Measurements from ENCODE around the gene HOPX.
A peak's percentile ranks its signal among the peaks of the same experiment; 100 is the strongest.
"Not testable (repeated sequence)": the region's sequence is repeated elsewhere in the genome, so short reads cannot be mapped to it uniquely, and the experiment has no call there.

The HOPX gene

GRCh38 chr4:56681853-56682525 is 893 bp upstream of the HOPX start:
- Mint-ChIP-seq H3K9me3 (no peaks in the 10 kb centered on the region), H3K36me3 (ENCODE audit: insufficient read depth) (no peaks in the 10 kb centered on the region), H3K4me3 (peak overlapping the region; percentile 45 to 59), H3K27ac (no peak overlapping the region), H3K4me1 (ENCODE audit: low read depth in 2 of 2) (peaks cover 8 to 17% of the 10 kb centered on the region in 2 donors), H3K27me3 (peaks cover 20 to 33% of the 10 kb centered on the region in 2 donors)
- no peak for DNase-seq
- no peak for ATAC-seq (replicated peaks)

- ATAC-seq (replicated peaks) (no peak), DNase-seq (no peak)
- Mint-ChIP-seq H3K27ac (no peak overlapping the region), H3K9me3 (no peaks in the 10 kb centered on the region), H3K4me3 (no peak overlapping the region), H3K27me3 (peaks cover 19 to 31% of the 10 kb centered on the region in 2 donors), H3K36me3 (ENCODE audit: insufficient read depth) (no peaks in the 10 kb centered on the region), H3K4me1 (ENCODE audit: low read depth in 2 of 2) (peaks cover 8 to 17% of the 10 kb centered on the region in 2 donors)
These were observed 830 bp downstream of the HOPX start for GRCh38 chr4:56680266-56680665.

- ATAC-seq (replicated peaks): no peak
- H3K27me3 Mint-ChIP-seq: peaks cover 7% of the 10 kb centered on the region in 2 donors
- no peak for DNase-seq
- H3K36me3 Mint-ChIP-seq (ENCODE audit: insufficient read depth): no peaks in the 10 kb centered on the region
- no peak overlapping the region for H3K4me3 Mint-ChIP-seq
- H3K4me1 Mint-ChIP-seq (ENCODE audit: low read depth in 2 of 2): peaks cover 8 to 17% of the 10 kb centered on the region in 2 donors
- no peaks in the 10 kb centered on the region for H3K9me3 Mint-ChIP-seq
- H3K27ac Mint-ChIP-seq: no peak overlapping the region
These were observed 3.4 kb downstream of the HOPX start for GRCh38 chr4:56677711-56678110.

GRCh38 chr4:56674984-56675383 is 6.1 kb downstream of the HOPX start:
- DNase-seq (no peak), ATAC-seq (replicated peaks) (no peak)
- Mint-ChIP-seq H3K36me3 (ENCODE audit: insufficient read depth) (no peaks in the 10 kb centered on the region), H3K9me3 (no peaks in the 10 kb centered on the region), H3K4me3 (no peak overlapping the region), H3K4me1 (ENCODE audit: low read depth in 2 of 2) (no peaks in the 10 kb centered on the region), H3K27ac (no peak overlapping the region), H3K27me3 (no peaks in the 10 kb centered on the region)

- ATAC-seq (replicated peaks) (no peak), DNase-seq (no peak)
- Mint-ChIP-seq H3K9me3 (no peaks in the 10 kb centered on the region), H3K36me3 (ENCODE audit: insufficient read depth) (no peaks in the 10 kb centered on the region), H3K27ac (no peak overlapping the region), H3K4me1 (ENCODE audit: low read depth in 2 of 2) (no peaks in the 10 kb centered on the region), H3K27me3 (no peaks in the 10 kb centered on the region), H3K4me3 (no peak overlapping the region)
These were observed 9.2 kb downstream of the HOPX start for GRCh38 chr4:56671860-56672259.

GRCh38 chr4:56671373-56671772 is 9.7 kb downstream of the HOPX start:
- DNase-seq (no peak), ATAC-seq (replicated peaks) (no peak)
- H3K4me3 Mint-ChIP-seq: no peak overlapping the region
- H3K27me3 Mint-ChIP-seq: no peaks in the 10 kb centered on the region
- no peaks in the 10 kb centered on the region for H3K4me1 Mint-ChIP-seq (ENCODE audit: low read depth in 2 of 2)
- no peaks in the 10 kb centered on the region for H3K9me3 Mint-ChIP-seq
- no peak overlapping the region for H3K27ac Mint-ChIP-seq
- H3K36me3 Mint-ChIP-seq (ENCODE audit: insufficient read depth): no peaks in the 10 kb centered on the region

- no peaks in the 10 kb centered on the region for H3K4me1 Mint-ChIP-seq (ENCODE audit: low read depth in 2 of 2)
These were observed 12.8 kb downstream of the HOPX start for GRCh38 chr4:56668267-56668666.

GRCh38 chr4:56667396-56667795 is 13.7 kb downstream of the HOPX start:
- DNase-seq; H3K27ac Mint-ChIP-seq; ATAC-seq (replicated peaks): not testable (repeated sequence)

More at GRCh38 chr4:56668267-56668666, 12.8 kb downstream of the HOPX start:
- H3K27ac Mint-ChIP-seq: no peak overlapping the region
- no peak for DNase-seq
- H3K9me3 Mint-ChIP-seq: no peaks in the 10 kb centered on the region
- no peak overlapping the region for H3K4me3 Mint-ChIP-seq
- H3K27me3 Mint-ChIP-seq: no peaks in the 10 kb centered on the region
- no peaks in the 10 kb centered on the region for H3K36me3 Mint-ChIP-seq (ENCODE audit: insufficient read depth)
- no peak for ATAC-seq (replicated peaks)

GRCh38 chr4:56666279-56666678 is 14.8 kb downstream of the HOPX start:
- H3K9me3 Mint-ChIP-seq: no peaks in the 10 kb centered on the region
- H3K27ac Mint-ChIP-seq: peak overlapping the region in 1 of 2 donors; percentile 67
- no peaks in the 10 kb centered on the region for H3K36me3 Mint-ChIP-seq (ENCODE audit: insufficient read depth)
- H3K4me3 Mint-ChIP-seq: no peak overlapping the region
- H3K27me3 Mint-ChIP-seq: no peaks in the 10 kb centered on the region
- DNase-seq (no peak), ATAC-seq (replicated peaks) (no peak)
- H3K4me1 Mint-ChIP-seq (ENCODE audit: low read depth in 2 of 2): no peaks in the 10 kb centered on the region

More at GRCh38 chr4:56667396-56667795, 13.7 kb downstream of the HOPX start:
- not testable (repeated sequence) for H3K4me3 Mint-ChIP-seq; H3K27me3 Mint-ChIP-seq; H3K9me3 Mint-ChIP-seq; H3K4me1 Mint-ChIP-seq (ENCODE audit: low read depth in 2 of 2); H3K36me3 Mint-ChIP-seq (ENCODE audit: insufficient read depth)

GRCh38 chr4:56665781-56666180 is 15.3 kb downstream of the HOPX start:
- Mint-ChIP-seq H3K36me3 (ENCODE audit: insufficient read depth) (no peaks in the 10 kb centered on the region), H3K27me3 (no peaks in the 10 kb centered on the region), H3K9me3 (no peaks in the 10 kb centered on the region), H3K4me1 (ENCODE audit: low read depth in 2 of 2) (no peaks in the 10 kb centered on the region), H3K4me3 (no peak overlapping the region), H3K27ac (peak overlapping the region in 1 of 2 donors; percentile 67)
- ATAC-seq (replicated peaks) (no peak), DNase-seq (no peak)

GRCh38 chr4:56662782-56663468 is 18.2 kb downstream of the HOPX start:
- Mint-ChIP-seq H3K36me3 (ENCODE audit: insufficient read depth) (no peaks in the 10 kb centered on the region), H3K4me1 (ENCODE audit: low read depth in 2 of 2) (peaks cover 4% of the 10 kb centered on the region in 2 donors), H3K27me3 (no peaks in the 10 kb centered on the region), H3K9me3 (no peaks in the 10 kb centered on the region), H3K4me3 (no peak overlapping the region), H3K27ac (no peak overlapping the region)
- no peak for ATAC-seq (replicated peaks)
- DNase-seq: no peak

- no peak overlapping the region for H3K4me3 Mint-ChIP-seq
- H3K9me3 Mint-ChIP-seq: no peaks in the 10 kb centered on the region
- H3K27me3 Mint-ChIP-seq: no peaks in the 10 kb centered on the region
- peaks cover 9% of the 10 kb centered on the region for H3K36me3 Mint-ChIP-seq (ENCODE audit: insufficient read depth)
- H3K4me1 Mint-ChIP-seq (ENCODE audit: low read depth in 2 of 2): peaks cover 19 to 20% of the 10 kb centered on the region in 2 donors
- DNase-seq (no peak), ATAC-seq (replicated peaks) (no peak)
- no peak overlapping the region for H3K27ac Mint-ChIP-seq
These were observed 21.1 kb downstream of the HOPX start for GRCh38 chr4:56659946-56660345.

- ATAC-seq (replicated peaks): no peak
- H3K27ac Mint-ChIP-seq: peak overlapping the region; percentile 80 to 90
These were observed 22.6 kb downstream of the HOPX start for GRCh38 chr4:56658528-56658927.

GRCh38 chr4:56657818-56658217 is 23.3 kb downstream of the HOPX start:
- no peaks in the 10 kb centered on the region for H3K27me3 Mint-ChIP-seq
- H3K4me1 Mint-ChIP-seq (ENCODE audit: low read depth in 2 of 2): peaks cover 34 to 39% of the 10 kb centered on the region in 2 donors
- no peak for DNase-seq
- peaks cover 9% of the 10 kb centered on the region for H3K36me3 Mint-ChIP-seq (ENCODE audit: insufficient read depth)
- no peak for ATAC-seq (replicated peaks)
- H3K4me3 Mint-ChIP-seq: peak overlapping the region; percentile 99 to 100
- H3K9me3 Mint-ChIP-seq: no peaks in the 10 kb centered on the region
- H3K27ac Mint-ChIP-seq: peak overlapping the region; percentile 90 to 93

More at GRCh38 chr4:56658528-56658927, 22.6 kb downstream of the HOPX start:
- DNase-seq: no peak
- Mint-ChIP-seq H3K36me3 (ENCODE audit: insufficient read depth) (peaks cover 9% of the 10 kb centered on the region), H3K9me3 (no peaks in the 10 kb centered on the region), H3K27me3 (no peaks in the 10 kb centered on the region), H3K4me1 (ENCODE audit: low read depth in 2 of 2) (peaks cover 30 to 34% of the 10 kb centered on the region in 2 donors), H3K4me3 (no peak overlapping the region)
